VCaP (cell line): Measurements from ENCODE around the gene DNAJB6.

Source experiments
- H3K27ac ChIP-seq: fragments of 450-650 bp; 2 replicates; pipeline ENCODE4 v1.5.1; 2017
- TF ChIP-seq, protein P1 (sequence below): fragments of 450-650 bp; conservative IDR thresholded peaks from 2 replicates; pipeline ENCODE4 v1.5.1; 2017; ENCODE audit warnings: mild to moderate bottlenecking, moderate library complexity

DNAJB6 gene

DNA sequence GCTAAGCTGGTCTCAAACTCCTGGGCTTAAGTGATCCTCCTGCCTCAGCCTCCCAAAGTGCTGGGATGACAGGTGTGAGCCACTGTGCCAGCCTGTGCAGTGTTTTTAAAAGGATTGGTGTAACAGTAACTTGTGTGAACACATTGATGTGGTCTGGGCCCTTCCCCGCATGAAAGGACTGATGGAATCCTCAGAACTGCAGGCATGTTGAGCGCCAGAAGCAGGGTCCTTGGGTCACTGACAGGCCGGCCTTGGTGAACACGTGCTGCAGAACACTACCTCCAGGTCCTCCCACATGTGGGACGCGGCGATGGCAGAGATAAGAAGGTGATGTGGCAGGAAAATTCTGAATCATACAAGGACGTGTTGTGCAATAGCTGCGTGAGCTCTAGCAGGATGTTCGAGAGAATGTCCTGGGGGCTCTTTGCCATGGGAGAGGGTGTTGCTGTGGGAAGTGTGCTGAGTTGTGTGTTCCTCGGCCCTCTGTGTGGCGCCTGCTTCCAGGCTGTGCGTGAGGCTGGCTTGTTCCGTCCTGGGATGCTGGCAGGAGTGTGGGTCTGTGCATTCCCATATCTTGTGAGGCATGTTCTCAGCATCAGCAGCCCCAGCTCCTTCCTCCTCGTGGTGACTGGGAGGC is 68.2 kb downstream of the DNAJB6 start:
- TF ChIP-seq, protein P1, sequence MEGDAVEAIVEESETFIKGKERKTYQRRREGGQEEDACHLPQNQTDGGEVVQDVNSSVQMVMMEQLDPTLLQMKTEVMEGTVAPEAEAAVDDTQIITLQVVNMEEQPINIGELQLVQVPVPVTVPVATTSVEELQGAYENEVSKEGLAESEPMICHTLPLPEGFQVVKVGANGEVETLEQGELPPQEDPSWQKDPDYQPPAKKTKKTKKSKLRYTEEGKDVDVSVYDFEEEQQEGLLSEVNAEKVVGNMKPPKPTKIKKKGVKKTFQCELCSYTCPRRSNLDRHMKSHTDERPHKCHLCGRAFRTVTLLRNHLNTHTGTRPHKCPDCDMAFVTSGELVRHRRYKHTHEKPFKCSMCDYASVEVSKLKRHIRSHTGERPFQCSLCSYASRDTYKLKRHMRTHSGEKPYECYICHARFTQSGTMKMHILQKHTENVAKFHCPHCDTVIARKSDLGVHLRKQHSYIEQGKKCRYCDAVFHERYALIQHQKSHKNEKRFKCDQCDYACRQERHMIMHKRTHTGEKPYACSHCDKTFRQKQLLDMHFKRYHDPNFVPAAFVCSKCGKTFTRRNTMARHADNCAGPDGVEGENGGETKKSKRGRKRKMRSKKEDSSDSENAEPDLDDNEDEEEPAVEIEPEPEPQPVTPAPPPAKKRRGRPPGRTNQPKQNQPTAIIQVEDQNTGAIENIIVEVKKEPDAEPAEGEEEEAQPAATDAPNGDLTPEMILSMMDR = no peak
- no peak overlapping the region for H3K27ac ChIP-seq

DNA sequence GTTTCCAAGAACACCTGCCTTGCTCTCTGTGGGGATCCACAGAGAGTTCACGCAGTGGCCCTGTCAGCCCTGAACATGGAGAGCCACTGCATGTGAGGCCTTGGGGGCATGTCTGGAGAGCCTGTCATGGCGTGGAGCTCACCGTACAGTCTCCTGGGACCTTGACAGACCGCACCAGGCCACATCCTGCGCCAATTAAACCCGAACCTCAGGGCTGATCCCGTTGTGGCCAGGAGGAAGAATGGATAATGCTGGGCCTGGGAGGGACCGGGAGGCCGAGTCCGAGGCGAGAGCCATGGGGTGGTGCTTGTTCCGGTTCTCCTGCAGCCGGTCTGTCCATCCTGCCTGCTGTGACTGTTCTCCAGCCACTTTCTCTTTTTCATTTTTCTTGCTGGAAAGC is 68.7 kb downstream of the DNAJB6 start:
- no peak overlapping the region for H3K27ac ChIP-seq
- TF ChIP-seq, protein P1 = no peak

DNA sequence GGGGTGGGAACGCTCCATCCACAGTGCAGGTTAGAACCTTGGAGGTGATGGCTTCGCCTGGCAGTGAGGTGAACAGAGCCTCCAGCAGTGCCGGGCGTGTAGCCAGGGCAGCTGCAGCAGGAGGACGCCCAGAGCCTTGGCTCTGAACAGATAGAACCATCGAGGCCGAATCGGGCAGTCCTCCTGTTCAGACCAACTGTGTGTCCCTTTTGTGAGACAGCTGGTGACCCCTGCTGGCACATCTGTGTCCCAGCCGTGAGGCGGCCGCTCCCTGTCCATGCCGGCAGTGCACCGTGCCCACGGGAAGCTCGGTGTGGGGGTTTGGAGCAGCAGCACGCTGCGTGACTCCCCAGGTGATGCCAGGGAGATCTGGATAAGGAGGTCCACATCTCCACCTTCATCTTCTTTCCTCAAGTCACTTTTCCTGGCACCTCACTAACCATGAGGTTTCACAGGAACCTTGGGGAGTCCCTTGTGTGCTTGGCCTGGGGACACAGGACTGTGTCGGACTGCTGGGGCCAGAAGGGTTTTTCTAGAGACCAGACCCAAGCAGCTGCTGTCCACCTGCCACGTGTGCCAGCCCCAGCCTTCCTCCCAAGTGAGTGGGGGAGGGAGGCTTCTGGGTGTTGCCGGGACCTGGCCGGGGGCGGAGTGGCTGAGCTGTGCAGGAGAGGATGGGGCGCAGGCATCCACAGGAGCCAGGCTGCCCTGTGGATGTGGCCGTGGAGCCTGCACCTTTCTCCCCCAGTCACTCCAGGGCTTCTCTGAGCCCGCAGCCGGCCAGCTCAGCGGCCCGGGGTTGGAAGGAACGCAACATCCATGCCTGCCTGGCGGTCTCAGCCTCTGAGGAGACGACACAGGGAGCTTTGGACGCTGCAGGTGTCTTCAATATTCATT is 69.4 kb downstream of the DNAJB6 start:
- TF ChIP-seq, protein P1 = peak; percentile 23
- H3K27ac ChIP-seq = no peak overlapping the region

DNA sequence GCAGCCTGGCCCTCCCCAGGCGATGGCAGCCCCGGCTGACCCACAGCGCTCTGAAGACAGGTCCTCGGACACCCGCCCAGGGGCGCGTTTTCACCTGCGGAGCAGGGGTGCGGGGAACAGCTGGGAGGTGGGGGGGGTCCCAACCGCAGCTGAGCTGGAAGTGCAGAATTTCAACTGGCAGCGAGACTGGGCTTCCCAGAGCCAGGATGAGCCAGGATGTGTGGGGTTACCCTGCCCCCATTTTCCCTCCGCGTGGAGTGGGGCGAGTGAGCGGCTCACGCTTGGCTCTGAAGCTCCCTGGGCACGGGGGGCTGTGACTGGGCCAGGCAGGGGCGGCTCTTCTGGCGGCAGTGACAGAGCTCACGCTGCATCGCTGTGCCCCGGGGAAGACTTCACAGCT is 70.2 kb downstream of the DNAJB6 start:
- TF ChIP-seq, protein P1 = no peak
- H3K27ac ChIP-seq = no peak overlapping the region

DNA sequence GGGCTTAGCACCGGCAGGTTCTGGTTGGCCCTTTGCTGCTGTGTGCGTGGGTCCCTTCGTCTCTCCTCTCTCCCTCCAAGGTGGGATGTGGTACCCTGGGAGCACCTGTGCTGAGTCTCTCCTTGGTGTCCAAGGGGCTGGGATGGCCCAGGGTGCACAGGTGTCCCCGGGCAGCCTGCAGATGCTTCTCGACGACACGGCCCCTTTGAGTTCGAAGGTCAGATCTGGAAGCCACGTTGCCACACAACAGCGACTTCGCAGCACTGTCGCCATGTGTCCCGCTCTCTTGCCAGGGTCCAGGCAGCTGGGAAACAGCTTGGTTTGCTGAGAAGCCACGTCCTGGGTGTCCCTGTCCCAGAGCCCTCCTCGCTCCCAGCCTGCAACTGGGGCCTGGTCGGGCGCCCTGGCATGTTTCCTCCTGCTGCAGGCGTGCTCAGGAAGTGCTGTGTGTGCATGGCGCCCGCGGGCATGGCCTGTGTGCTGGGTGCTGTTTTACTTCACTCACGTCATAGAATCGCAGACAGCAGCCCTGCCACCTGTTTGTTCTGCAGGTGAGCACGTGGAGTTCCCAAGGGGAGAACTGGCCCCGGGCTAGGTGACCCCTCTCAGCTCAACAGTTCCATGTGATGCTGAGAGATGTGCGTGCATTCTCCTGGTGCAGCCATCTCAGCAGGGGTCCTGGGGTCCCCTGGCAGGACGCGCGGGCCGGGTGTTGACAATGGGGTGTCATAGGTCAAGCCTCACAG is 70.9 kb downstream of the DNAJB6 start:
- TF ChIP-seq, protein P1 = no peak
- no peak overlapping the region for H3K27ac ChIP-seq

DNA sequence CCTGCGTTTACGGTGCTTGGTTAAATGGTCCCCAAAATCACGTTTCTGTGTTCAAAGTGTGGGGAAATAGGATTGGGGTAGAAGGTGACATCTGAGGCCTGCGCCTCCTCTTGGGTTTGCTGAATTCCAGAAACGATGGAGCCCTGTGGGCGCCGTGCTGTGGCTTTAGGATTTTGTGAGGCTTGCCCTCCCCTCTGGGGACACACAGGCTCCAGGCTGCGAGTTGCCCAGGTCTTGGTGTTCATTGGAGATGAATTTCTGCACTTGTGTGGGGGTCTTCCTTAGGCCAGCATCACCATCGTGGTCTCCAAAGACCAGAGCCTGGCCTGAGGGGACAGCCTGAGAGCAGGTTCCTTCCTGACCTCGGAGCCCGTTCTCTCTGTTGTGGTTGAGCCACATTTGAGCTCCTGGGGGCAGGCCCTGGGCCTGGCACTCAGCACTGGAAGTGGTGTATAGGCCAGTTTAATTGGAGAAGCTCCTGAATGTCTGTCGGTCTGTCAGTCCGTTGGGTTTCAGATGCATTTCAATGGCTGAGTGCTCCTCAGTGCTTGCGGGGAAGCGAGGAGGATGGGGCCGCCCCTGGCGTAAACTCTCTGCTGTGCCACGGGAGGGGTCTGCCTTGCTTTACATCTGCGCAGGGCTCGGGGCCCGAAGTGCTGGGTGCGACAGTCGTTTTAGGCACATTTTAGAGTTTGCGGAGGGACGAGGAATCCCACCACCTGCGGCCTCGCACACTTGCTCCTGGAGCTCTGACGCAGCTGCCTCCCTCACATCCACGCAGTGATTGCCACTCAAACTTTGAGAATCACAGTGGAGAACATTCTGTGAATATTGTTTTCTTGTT is 71.7 kb downstream of the DNAJB6 start:
- H3K27ac ChIP-seq = no peak overlapping the region
- TF ChIP-seq, protein P1 = no peak
